ENCODE measurements around the gene OSBPL3. TPM values are rescaled to one million over a fixed set of nuclear protein-coding genes. Genes with fewer than 3 reads are reported as not detected.

Gene OSBPL3
- total RNA-seq, 1 experiment from 2014 or later: 9.2 TPM

DNA sequence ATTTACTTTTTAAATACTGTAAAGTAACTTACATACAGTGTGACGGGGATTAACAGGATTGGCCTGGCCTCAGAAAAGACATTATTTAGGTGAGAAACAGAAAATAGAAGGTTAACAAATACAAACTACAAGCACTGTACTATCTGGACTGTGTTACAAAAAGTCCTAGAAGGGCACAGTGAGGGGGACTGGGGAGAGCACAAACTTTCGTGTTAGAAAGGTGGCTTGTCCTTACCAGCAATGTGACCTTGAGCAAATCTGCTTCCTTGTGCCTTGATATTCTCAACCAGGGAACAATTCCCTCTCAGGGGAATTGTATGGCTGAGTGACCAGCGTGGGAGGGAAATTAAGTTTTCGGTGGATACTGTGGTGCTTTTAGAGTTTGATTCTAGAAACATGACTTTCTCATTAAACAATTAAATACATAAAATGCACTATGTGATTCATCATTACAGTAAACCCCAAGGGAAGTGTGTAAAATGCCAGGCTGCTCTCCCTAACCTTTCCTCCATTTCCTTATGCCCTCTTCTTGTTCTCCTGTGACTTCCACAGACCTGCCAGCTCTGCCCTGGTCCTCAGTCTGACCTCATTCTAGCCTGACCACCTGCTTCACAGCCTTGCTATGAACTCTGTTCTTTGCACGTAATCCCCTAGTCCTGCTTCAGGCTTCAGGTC lies 57.7 kb downstream of the OSBPL3 start:
- ATAC-seq: no peak

GRCh38 chr7:24921362-24921679 lies 58.7 kb downstream of the OSBPL3 start:
- Histone ChIP-seq H3K4me3 (ENCODE audit: low read depth in 2 of 2, low read length in 2 of 2) (no peak overlapping the region), H3K9me3 (ENCODE audit: control insufficient read depth, insufficient read depth, low read depth, low read length) (no peaks in the 10 kb centered on the region), H3K4me1 (ENCODE audit: control insufficient read depth, insufficient read depth, low read length) (no peaks in the 10 kb centered on the region), H3K27ac (ENCODE audit: low read length) (no peak overlapping the region), H3K27me3 (ENCODE audit: control insufficient read depth, insufficient read depth, low read length) (no peaks in the 10 kb centered on the region), H3K36me3 (ENCODE audit: control insufficient read depth, insufficient read depth, low read length) (no peaks in the 10 kb centered on the region)
- BruUV-seq (replicated peaks): no TSS peak
- CTCF ChIA-PET: no interaction called here
- TF ChIP-seq, protein P1, sequence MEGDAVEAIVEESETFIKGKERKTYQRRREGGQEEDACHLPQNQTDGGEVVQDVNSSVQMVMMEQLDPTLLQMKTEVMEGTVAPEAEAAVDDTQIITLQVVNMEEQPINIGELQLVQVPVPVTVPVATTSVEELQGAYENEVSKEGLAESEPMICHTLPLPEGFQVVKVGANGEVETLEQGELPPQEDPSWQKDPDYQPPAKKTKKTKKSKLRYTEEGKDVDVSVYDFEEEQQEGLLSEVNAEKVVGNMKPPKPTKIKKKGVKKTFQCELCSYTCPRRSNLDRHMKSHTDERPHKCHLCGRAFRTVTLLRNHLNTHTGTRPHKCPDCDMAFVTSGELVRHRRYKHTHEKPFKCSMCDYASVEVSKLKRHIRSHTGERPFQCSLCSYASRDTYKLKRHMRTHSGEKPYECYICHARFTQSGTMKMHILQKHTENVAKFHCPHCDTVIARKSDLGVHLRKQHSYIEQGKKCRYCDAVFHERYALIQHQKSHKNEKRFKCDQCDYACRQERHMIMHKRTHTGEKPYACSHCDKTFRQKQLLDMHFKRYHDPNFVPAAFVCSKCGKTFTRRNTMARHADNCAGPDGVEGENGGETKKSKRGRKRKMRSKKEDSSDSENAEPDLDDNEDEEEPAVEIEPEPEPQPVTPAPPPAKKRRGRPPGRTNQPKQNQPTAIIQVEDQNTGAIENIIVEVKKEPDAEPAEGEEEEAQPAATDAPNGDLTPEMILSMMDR (IDR thresholded peaks at IDR 0.05): no peak
- TF ChIP-seq TCF7L2 (IDR thresholded peaks at IDR 0.05; ENCODE audit: low read depth, low read length) (no peak), POLR2AphosphoS5 (IDR thresholded peaks at IDR 0.05; ENCODE audit: low read depth, low read length) (no peak), REST (IDR thresholded peaks at IDR 0.05; ENCODE audit: insufficient read depth in 1 of 2, low read depth in 2 of 2, low read length in 1 of 2) (no peak), SIN3A (IDR thresholded peaks at IDR 0.05; ENCODE audit: borderline replicate concordance, insufficient read depth, low read depth, low read length) (no peak)
- intact Hi-C loops (cut with micrococcal nuclease; ENCODE audit: unreplicated experiment) (no loop called here), in situ Hi-C loops (cut with HindIII; ENCODE audit: low pct_unique_long_range_greater_than_20kb, low sequenced_read_pairs) (no loop called here)
- POLR2A ChIA-PET: no interaction called here
- DNase-seq (ENCODE audit: low read depth, low spot score): no peak
- no peak for ATAC-seq

More for the DNA sequence above, 57.7 kb downstream of the OSBPL3 start:
- ChIA-PET CTCF (no interaction called here), POLR2A (no interaction called here)
- no TSS peak for BruUV-seq (replicated peaks)
- TF ChIP-seq, protein P1 (IDR thresholded peaks at IDR 0.05): no peak
- TF ChIP-seq POLR2AphosphoS5 (IDR thresholded peaks at IDR 0.05; ENCODE audit: low read depth, low read length) (no peak), SIN3A (IDR thresholded peaks at IDR 0.05; ENCODE audit: borderline replicate concordance, insufficient read depth, low read depth, low read length) (no peak), REST (IDR thresholded peaks at IDR 0.05; ENCODE audit: insufficient read depth in 1 of 2, low read depth in 2 of 2, low read length in 1 of 2) (no peak), TCF7L2 (IDR thresholded peaks at IDR 0.05; ENCODE audit: low read depth, low read length) (no peak)
- no peak overlapping the region for H3K27ac ChIP-seq (ENCODE audit: low read length)
- no peaks in the 10 kb centered on the region for H3K36me3 ChIP-seq (ENCODE audit: control insufficient read depth, insufficient read depth, low read length)
- no peak for DNase-seq (ENCODE audit: low read depth, low spot score)
- no peak overlapping the region for H3K4me3 ChIP-seq (ENCODE audit: low read depth in 2 of 2, low read length in 2 of 2)
- H3K4me1 ChIP-seq (ENCODE audit: control insufficient read depth, insufficient read depth, low read length): no peaks in the 10 kb centered on the region
- H3K27me3 ChIP-seq (ENCODE audit: control insufficient read depth, insufficient read depth, low read length): no peaks in the 10 kb centered on the region
- in situ Hi-C loops (cut with HindIII; ENCODE audit: low pct_unique_long_range_greater_than_20kb, low sequenced_read_pairs): no loop called here
- intact Hi-C loops (cut with micrococcal nuclease; ENCODE audit: unreplicated experiment): no loop called here
- no peaks in the 10 kb centered on the region for H3K9me3 ChIP-seq (ENCODE audit: control insufficient read depth, insufficient read depth, low read depth, low read length)

Data from Panc1 (cell line).